Transverse colon (tissue), 4 donors: ENCODE data around the gene SPHK1.

Experiments
- EP300 ChIP-seq: sonication (generic); formaldehyde crosslinking; IDR thresholded peaks from one replicate; pipeline ENCODE4 v1.6.1; 2017; ENCODE audit warnings: antibody characterized with exemption, low read depth
- POLR2A ChIP-seq: fragments of 450-650 bp; IDR thresholded peaks from one replicate; pipeline ENCODE4 v1.6.1; 2016; ENCODE audit warnings: antibody characterized with exemption, mild to moderate bottlenecking, moderate library complexity
- POLR2AphosphoS5 ChIP-seq, 3 donors: sonication (generic); formaldehyde crosslinking; IDR thresholded peaks; one replicate each; pipeline ENCODE4 v1.6.1; 2016; ENCODE audit warnings: antibody characterized with exemption in 3 of 3
- TF ChIP-seq, protein P1 (sequence below), 5 experiments: fragments of 200-600 bp in 3 of 5; fragments of 450-650 bp in 2 of 5; sonication (generic) in 3 of 5; IDR thresholded peaks; 1 replicate in 2 of 5; 2 replicates in 3 of 5; pipeline ENCODE4 v1.5.1; 2016 to 2017; ENCODE audit warnings: antibody characterized with exemption in 5 of 5, inconsistent platforms in 3 of 5, mild to moderate bottlenecking in 2 of 5, moderate library complexity in 1 of 5

DNA sequence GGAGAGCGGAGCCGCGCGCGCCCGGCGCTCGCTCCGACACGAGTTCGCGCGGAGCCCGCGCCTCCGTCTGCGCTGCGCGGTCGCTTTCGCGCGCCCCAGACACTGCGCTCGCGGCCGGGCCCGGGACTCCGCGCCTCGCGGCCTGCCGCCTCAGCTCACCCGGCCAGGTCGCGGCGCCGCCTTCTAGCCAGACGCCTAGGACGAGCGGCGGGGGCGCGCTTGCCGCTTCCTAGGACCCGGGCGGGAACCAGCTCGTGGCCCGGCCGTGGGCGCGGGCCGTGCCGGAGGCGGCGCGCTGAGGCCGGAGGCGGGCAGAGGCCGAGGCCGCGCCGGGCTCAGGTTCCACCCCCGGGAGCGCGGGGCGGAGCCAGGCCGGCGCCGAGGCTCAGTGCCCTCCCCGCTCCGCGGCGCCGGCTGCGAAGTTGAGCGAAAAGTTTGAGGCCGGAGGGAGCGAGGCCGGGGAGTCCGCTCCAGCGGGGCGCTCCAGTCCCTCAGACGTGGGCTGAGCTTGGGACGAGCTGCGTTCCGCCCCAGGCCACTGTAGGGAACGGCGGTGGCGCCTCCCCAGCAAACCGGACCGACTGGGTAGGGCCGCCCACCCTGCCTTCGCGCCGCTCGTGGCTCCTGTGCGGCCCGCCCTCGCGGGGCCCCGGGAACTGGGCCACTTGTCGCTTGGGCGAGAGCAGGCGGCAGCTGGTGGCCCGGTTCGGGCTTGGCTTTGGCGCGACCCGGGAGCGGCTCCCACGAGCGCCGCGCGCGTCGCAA is at the start of gene SPHK1:
- TF ChIP-seq, protein P1, sequence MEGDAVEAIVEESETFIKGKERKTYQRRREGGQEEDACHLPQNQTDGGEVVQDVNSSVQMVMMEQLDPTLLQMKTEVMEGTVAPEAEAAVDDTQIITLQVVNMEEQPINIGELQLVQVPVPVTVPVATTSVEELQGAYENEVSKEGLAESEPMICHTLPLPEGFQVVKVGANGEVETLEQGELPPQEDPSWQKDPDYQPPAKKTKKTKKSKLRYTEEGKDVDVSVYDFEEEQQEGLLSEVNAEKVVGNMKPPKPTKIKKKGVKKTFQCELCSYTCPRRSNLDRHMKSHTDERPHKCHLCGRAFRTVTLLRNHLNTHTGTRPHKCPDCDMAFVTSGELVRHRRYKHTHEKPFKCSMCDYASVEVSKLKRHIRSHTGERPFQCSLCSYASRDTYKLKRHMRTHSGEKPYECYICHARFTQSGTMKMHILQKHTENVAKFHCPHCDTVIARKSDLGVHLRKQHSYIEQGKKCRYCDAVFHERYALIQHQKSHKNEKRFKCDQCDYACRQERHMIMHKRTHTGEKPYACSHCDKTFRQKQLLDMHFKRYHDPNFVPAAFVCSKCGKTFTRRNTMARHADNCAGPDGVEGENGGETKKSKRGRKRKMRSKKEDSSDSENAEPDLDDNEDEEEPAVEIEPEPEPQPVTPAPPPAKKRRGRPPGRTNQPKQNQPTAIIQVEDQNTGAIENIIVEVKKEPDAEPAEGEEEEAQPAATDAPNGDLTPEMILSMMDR (IDR thresholded peaks at IDR 0.05), result no peak
- TF ChIP-seq POLR2AphosphoS5 (IDR thresholded peaks at IDR 0.05) (peak in 1 of 3 donors; percentile 17), POLR2A (peak; percentile 11), EP300 (no peak)
